Measurements from ENCODE around the gene PKNOX2.
"Not testable (repeated sequence)": the region's sequence is repeated elsewhere in the genome, so short reads cannot be mapped to it uniquely, and the experiment has no call there.

The PKNOX2 gene

GRCh38 chr11:125207866-125208425 is 43.4 kb downstream of the PKNOX2 start:
- no peak for DNase-seq (ENCODE audit: low spot score)

DNA sequence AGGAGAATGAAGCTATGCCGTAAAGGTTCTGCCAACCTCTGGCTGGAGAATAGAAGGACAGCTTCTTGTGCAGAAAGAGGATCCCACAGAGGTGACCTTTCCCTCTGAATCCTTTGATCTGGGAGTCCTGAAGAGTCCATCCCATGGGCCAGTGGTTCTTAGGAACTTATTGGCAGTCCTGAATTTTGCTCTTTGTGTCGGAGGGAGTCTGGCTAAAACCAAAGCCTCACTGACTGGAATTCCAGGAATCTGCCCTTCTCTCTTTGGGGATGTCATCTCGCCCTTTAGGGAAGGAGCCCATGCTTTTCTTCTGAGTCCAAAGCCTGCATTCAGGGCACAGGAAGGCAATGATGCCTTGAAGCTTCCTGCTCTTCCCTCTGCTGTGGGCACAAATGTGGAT is 45.5 kb downstream of the PKNOX2 start:
- DNase-seq (ENCODE audit: low spot score): no peak

GRCh38 chr11:125211191-125211947 is 46.8 kb downstream of the PKNOX2 start:
- DNase-seq (ENCODE audit: low spot score): no peak

DNA sequence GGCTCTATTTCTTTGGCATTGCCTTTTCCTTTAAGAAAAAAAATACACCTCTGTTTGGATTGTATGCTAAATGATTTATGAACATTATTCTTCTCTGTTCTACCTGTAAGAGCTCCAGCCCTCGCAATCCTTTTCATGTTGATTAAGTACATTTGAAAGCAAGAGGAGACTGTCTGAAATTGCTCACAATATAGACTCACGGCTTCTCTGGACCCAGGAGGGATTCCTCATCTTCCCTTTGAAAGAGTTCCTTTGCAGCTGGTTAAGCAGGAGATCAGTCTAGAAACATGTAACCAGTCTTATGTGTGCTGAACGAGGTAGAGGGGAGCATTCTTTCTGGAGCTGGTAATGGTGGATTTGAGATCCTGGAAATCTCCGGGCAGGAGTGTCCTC is 47.4 kb downstream of the PKNOX2 start:
- no peak for DNase-seq (ENCODE audit: low spot score)

- no peak for DNase-seq (ENCODE audit: low spot score)
Measured at GRCh38 chr11:125214601-125215565, 50.3 kb downstream of the PKNOX2 start.

DNA sequence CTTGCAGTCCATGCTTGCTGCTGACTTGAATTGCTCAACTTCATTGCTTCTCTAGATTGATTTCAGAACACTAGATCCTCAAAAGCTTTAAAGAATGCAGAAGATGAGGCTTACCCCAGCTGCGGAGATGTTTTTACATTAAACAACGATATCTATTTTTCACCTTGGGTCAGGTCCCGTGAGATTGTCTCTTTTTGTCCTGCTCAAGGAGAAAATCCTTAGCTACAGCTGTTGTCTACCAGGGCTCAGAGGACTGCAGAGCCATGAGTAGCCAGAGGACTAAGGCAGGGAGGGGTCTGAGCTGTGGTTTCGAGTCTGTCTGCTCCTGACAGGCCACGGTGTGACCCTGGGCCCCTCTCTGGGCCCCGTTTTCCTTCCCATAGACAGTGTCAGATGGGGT is 51.4 kb downstream of the PKNOX2 start:
- no peak for DNase-seq (ENCODE audit: low spot score)

DNA sequence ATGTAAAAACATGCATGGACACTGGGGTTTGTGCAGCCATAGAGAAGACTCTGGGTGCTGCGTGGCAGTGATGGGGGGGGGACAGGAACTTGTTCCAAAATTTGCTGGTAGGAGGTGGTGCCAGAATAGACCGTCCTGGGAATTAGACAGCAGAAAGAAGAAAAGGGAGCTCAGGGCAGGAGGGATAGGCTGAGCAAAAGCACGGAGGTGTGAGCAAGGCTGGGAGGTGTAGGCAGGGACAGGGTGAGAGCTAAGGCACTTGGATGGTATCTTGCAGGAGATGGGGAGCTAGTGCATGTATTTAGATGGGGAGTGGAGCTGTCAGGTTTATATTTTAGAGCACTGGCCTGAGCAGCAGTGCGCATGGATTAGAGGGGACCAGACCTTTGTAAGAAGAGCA is 53.8 kb downstream of the PKNOX2 start:
- no peak for DNase-seq (ENCODE audit: low spot score)

GRCh38 chr11:125221461-125221860 is 56.9 kb downstream of the PKNOX2 start:
- DNase-seq (ENCODE audit: low spot score): no peak

GRCh38 chr11:125222494-125222893 is 57.9 kb downstream of the PKNOX2 start:
- DNase-seq (ENCODE audit: low spot score): no peak

- not testable (repeated sequence) for DNase-seq (ENCODE audit: low spot score)
Measured at GRCh38 chr11:125223161-125223560, 58.6 kb downstream of the PKNOX2 start.

DNA sequence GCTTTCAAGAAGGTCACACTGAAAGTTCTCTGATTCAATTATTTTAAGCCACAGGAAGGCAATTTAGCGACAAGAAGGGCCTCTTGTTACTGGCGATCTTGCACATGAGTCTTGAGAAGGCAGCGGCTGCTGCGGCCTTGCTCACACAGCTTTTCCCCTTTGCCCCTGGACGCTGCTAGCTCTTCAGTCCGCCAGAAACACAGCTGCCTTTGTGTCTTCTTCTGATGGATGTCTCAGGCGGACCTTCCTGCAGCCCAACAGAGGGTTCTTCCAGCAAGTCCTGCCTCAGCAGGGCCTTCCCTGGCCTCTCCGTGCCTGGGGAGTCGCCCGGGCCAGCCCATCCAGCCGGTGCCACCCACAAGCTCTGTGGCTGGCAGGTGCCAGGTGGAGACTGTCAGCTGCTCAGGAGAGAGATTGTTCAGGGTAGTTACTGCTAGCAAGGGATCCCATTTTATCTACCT is 59.4 kb downstream of the PKNOX2 start:
- DNase-seq (ENCODE audit: low spot score): no peak

DNA sequence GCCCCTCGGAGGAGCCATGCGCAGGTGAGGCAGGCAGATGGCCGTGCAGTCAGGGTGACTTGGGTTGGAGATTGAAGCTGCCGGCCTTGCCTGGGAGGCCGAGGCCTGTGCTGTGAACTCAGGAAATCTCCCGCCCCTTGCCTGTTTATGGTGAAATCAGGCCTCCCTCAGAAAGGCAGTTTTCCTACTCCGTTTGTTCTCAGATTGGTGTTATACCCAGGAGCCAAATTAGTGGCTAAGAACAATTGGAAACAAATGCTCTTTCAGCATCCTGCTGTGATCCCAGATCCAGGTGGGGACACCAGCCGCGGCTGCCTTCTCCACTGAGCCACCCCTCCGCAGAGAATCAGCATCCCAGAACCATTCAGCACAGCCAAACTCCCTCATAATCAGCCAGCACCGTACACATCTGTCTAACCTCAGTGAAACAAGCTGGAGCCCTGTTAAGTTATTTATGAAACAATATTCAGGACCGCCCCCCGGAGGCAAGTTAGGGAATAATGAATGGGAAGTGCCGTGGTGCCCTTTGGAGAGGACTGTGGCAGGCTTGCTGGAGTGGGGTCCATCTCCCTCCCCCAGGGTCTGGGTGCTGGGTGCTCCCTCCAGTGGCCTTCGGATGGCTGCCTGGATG is 60.0 kb downstream of the PKNOX2 start:
- DNase-seq (ENCODE audit: low spot score): no peak

DNA sequence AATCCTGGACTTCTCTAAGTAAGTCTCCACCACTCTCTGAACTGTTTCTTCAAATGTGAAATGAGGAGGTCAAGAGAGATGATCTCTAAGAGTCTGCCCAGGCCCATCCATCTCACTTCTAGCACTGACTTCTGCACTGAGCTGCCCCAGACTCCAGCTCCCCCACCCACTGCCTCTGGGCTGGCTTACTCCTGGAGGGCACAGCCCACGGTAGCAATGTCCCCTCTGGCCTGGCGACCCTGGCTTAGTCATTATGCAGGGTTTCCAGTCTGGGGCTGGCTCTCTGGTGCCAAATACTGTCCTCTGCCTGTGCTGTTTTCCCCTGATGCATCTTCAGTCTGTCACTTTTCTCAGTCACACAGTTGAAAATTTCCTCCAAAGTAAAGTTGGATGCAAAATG is 60.9 kb downstream of the PKNOX2 start:
- no peak for DNase-seq (ENCODE audit: low spot score)

- DNase-seq (ENCODE audit: low spot score): no peak
Measured at GRCh38 chr11:125226031-125226430, 61.5 kb downstream of the PKNOX2 start.

- no peak for DNase-seq (ENCODE audit: low spot score)
Measured at GRCh38 chr11:125226706-125227105, 62.2 kb downstream of the PKNOX2 start.

GRCh38 chr11:125227151-125227550 is 62.6 kb downstream of the PKNOX2 start:
- no peak for DNase-seq (ENCODE audit: low spot score)

- no peak for DNase-seq (ENCODE audit: low spot score)
Measured at GRCh38 chr11:125228445-125228844, 63.9 kb downstream of the PKNOX2 start.

DNA sequence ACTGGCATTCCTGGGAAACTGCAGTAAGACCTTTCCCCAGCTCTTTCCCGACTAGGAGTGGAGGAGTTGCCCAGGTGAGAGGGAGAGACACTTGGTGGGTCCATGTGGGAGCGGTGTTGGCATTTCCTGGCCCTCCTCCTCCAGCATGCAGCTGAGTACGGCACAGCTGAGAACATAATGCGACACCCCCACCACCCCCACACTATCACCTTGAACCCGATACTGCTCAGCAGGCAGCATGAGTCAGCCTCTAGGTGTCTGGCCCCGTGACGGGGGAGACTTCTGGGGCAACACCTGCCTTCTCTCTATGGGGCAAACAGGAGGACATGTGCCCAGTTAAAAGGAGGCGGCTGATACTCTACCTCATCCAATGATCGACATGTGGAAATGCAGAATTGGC is 64.4 kb downstream of the PKNOX2 start:
- DNase-seq (ENCODE audit: low spot score): no peak

- DNase-seq (ENCODE audit: low spot score): no peak
Measured at GRCh38 chr11:125229916-125230315, 65.4 kb downstream of the PKNOX2 start.

DNA sequence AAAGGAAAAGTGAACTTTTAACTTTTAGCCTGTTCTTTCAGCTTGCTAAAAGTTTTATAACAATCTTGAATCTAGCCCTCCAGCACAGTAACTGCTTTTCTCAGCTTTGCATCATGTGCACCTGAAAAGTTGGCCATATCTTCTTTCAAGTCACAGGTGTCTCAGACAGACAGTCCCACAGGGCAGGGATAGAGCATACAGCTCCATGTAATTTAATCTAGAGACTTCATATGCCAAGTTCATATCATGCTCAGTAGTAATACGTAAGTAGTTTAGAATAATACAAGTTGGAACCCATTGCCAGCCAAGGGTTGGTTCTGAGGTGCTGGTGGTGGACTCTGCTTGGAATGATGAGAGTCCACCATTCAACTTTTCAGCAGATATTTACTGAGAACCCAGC is 68.6 kb downstream of the PKNOX2 start:
- no peak for DNase-seq (ENCODE audit: low spot score)

DNA sequence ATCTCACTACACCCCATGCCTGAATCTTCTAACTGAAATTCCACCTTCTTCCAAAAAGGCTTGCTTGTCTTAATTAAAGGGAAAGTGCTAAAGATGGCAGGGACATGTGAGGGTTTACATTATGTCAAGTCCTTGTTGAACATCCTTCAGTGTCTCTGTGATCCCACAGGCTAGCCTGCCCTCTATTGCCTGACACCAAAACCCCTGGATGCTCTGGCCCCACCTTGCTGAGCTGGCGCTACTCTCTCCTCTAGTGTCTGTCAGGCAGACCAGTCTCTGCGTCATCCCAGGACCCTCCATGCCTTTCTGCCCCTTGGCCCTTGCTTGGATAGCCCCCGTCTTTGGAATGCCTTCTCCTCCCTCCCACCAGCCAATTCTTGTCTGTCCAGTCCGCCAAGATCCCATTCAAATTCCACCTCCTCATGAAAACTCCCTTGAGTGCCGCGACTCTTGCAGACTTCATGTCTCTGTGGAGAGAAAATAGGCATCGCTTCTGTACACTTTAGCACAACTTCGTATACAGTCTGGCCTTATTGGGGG is 69.3 kb downstream of the PKNOX2 start:
- no peak for DNase-seq (ENCODE audit: low spot score)

DNA sequence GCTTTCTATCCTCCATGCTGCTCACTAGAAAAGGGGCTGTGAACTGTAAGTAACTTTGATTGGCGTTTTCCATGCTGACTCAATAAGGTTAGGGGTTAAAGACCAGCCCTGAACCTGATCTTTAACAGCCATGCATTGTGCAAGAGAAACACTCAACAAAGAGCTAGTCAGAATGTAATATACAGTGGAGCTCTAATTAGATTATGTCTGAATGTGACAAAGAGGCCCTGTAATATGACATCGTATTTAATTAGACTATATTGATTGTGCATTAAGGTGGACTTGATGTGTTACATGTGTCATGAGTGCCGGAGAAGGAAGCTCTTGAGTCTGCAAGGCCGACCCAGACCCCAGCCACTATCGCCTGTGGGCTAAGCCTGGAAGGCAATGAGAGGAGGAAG is 70.5 kb downstream of the PKNOX2 start:
- DNase-seq (ENCODE audit: low spot score): no peak

Measured in HuH-7.5 (cell line).